HCT116 (cell line): ENCODE results near the gene ATP6AP1. TPM values are rescaled to one million over a fixed set of nuclear protein-coding genes. Genes with fewer than 3 reads are reported as not detected.

Experiments
- ATAC-seq: fragments of 200-7000 bp; cut with Tn5 transposase; 2 replicates; pipeline ENCODE4 v1.9.1; 2020; ENCODE audit warnings: mild to moderate bottlenecking, moderate library complexity
- BruUV-seq: library from RNA; stranded (reverse); fragments of 400-500 nt; replicated peaks from 2 replicates; lab custom pipeline; 2021; lab: Mats Ljungman, UMichigan
- CTCF ChIA-PET: fragments of 300-600 bp; sonication (Branson Sonifier 250); formaldehyde crosslinking; loops from one replicate; lab custom pipeline; 2021; ENCODE audit warnings: antibody characterized with exemption; lab: Charles Lee
- POLR2A ChIA-PET: fragments of 300-600, 350-600 bp; sonication (Branson Sonifier 250); formaldehyde crosslinking; loops from one replicate; lab custom pipeline; 2021; ENCODE audit warnings: antibody characterized with exemption; lab: Charles Lee
- RAD21 ChIA-PET, 2 experiments: fragments of 300-600 bp; sonication (Branson Sonifier 250); formaldehyde crosslinking; loops; one replicate each; lab custom pipeline; 2023; ENCODE audit warnings: low total read pairs in 2 of 2; ENCODE audit not compliant: uncharacterized antibody in 2 of 2, unreplicated experiment in 2 of 2, low non-redundant PET in 1 of 2; lab: Charles Lee
- DNase-seq: peaks from one replicate; pipeline ENCODE4 v3.0.0-alpha.2; 2010; ENCODE audit warnings: low read depth, low spot score
- H2AFZ ChIP-seq: fragments of 200-600 bp; shearing (Covaris generic), sonication (generic); 2 replicates; pipeline ENCODE4 v1.6.1; 2017; ENCODE audit warnings: low read depth, mixed run types, mixed read lengths, antibody characterized with exemption, low read length; ENCODE audit not compliant: poor library complexity, severe bottlenecking
- H3K27ac ChIP-seq: 2 replicates; pipeline ENCODE4 v1.5.1; 2012; ENCODE audit warnings: low read depth, low read length
- H3K27me3 ChIP-seq: fragments of 200-600 bp; sonication (generic); 2 replicates; pipeline ENCODE4 v1.6.1; 2016; ENCODE audit warnings: mixed run types, low read length, mixed read lengths; ENCODE audit not compliant: insufficient read depth
- H3K36me3 ChIP-seq, 2 experiments: fragments of 200-500 bp in 1 of 2; fragments of 200-600 bp in 1 of 2; sonication (Bioruptor generic) in 1 of 2; sonication (generic) in 1 of 2; 2 replicates each; pipeline versions ENCODE4 v1.5.1 to v1.6.1; 2014 to 2016; ENCODE audit warnings: low read length in 2 of 2, inconsistent platforms in 1 of 2, mixed read lengths in 1 of 2, mixed run types in 1 of 2; ENCODE audit not compliant: insufficient read depth in 2 of 2, control insufficient read depth in 1 of 2
- H3K4me1 ChIP-seq, 2 experiments: fragments of 200-600 bp in 1 of 2; sonication (generic) in 1 of 2; 2 replicates each; pipeline versions ENCODE4 v1.5.1 to v1.6.1; 2012 to 2017; ENCODE audit warnings: low read length in 2 of 2, inconsistent platforms in 1 of 2, mild to moderate bottlenecking in 1 of 2, mixed read lengths in 1 of 2, mixed run types in 1 of 2, moderate library complexity in 1 of 2; ENCODE audit not compliant: insufficient read depth in 2 of 2, control insufficient read depth in 1 of 2
- H3K4me2 ChIP-seq: fragments of 200-600 bp; sonication (generic); 2 replicates; pipeline ENCODE4 v1.6.1; 2017; ENCODE audit warnings: mixed run types, low read length, mixed read lengths
- H3K4me3 ChIP-seq, 2 experiments: fragments of 200-600 bp in 1 of 2; sonication (generic) in 1 of 2; replicated peaks in 1 of 2; 2 replicates each; pipeline ENCODE4 v1.5.1; 2011 to 2016; ENCODE audit warnings: low read length in 2 of 2, control low read depth in 1 of 2, low read depth in 1 of 2, mild to moderate bottlenecking in 1 of 2, mixed read lengths in 1 of 2, mixed run types in 1 of 2
- H3K79me2 ChIP-seq: fragments of 200-600 bp; sonication (generic); 2 replicates; pipeline ENCODE4 v1.6.1; 2017; ENCODE audit warnings: mild to moderate bottlenecking, mixed run types, low read length, moderate library complexity, mixed read lengths; ENCODE audit not compliant: insufficient read depth
- H3K9ac ChIP-seq: fragments of 200-600 bp; sonication (generic); 2 replicates; pipeline ENCODE4 v1.6.1; 2016; ENCODE audit warnings: low read length, mixed read lengths
- H3K9me2 ChIP-seq: fragments of 200-600 bp; sonication (generic), shearing (Covaris generic); 2 replicates; pipeline ENCODE4 v1.6.1; 2017; ENCODE audit warnings: mixed run types, mild to moderate bottlenecking, moderate library complexity; ENCODE audit not compliant: insufficient read depth
- H3K9me3 ChIP-seq, 2 experiments: fragments of 200-500 bp in 1 of 2; fragments of 200-600 bp in 1 of 2; sonication (Bioruptor generic) in 1 of 2; sonication (generic) in 1 of 2; 2 replicates each; pipeline ENCODE4 v1.6.1; 2014 to 2017; ENCODE audit warnings: low read length in 2 of 2, mixed read lengths in 2 of 2, inconsistent platforms in 1 of 2, low read depth in 1 of 2, mild to moderate bottlenecking in 1 of 2, mixed run types in 1 of 2, moderate library complexity in 1 of 2; ENCODE audit not compliant: control insufficient read depth in 1 of 2, insufficient read depth in 1 of 2
- H4K20me1 ChIP-seq: fragments of 200-600 bp; sonication (generic), shearing (Covaris generic); 2 replicates; pipeline ENCODE4 v1.6.1; 2017; ENCODE audit warnings: mixed run types, mild to moderate bottlenecking, moderate library complexity; ENCODE audit not compliant: insufficient read depth
- ATF3 ChIP-seq: IDR thresholded peaks from 2 replicates; pipeline ENCODE4 v1.6.1; 2012
- CBX3 ChIP-seq: IDR thresholded peaks from 2 replicates; pipeline ENCODE4 v1.6.1; 2012; ENCODE audit warnings: low read depth
- CEBPB ChIP-seq: IDR thresholded peaks from 2 replicates; pipeline ENCODE4 v1.6.1; 2012; ENCODE audit warnings: low read depth
- EGR1 ChIP-seq: IDR thresholded peaks from 2 replicates; pipeline ENCODE4 v1.6.1; 2012; ENCODE audit warnings: low read depth
- ELF1 ChIP-seq: IDR thresholded peaks from 2 replicates; pipeline ENCODE4 v1.6.1; 2012; ENCODE audit warnings: low read depth, borderline replicate concordance
- FOSL1 ChIP-seq: IDR thresholded peaks from 2 replicates; pipeline ENCODE4 v1.6.1; 2012; ENCODE audit warnings: low read depth
- JUND ChIP-seq: IDR thresholded peaks from 2 replicates; pipeline ENCODE4 v1.6.1; 2012
- POLR2A ChIP-seq: IDR thresholded peaks from 2 replicates; pipeline ENCODE4 v1.7.0; 2011; ENCODE audit warnings: borderline replicate concordance; ENCODE audit not compliant: insufficient read depth, insufficient read length; ENCODE audit errors: extremely low read depth
- POLR2AphosphoS5 ChIP-seq: IDR thresholded peaks from 2 replicates; pipeline ENCODE4 v1.6.1; 2011; ENCODE audit warnings: mild to moderate bottlenecking, low read depth, low read length, moderate library complexity
- RAD21 ChIP-seq: IDR thresholded peaks from 2 replicates; pipeline ENCODE4 v1.6.1; 2012; ENCODE audit warnings: low read depth, mild to moderate bottlenecking
- REST ChIP-seq: IDR thresholded peaks from 2 replicates; pipeline ENCODE4 v1.6.1; 2012; ENCODE audit warnings: low read depth
- SIN3A ChIP-seq: IDR thresholded peaks from 2 replicates; pipeline ENCODE4 v1.6.1; 2012; ENCODE audit warnings: low read depth
- SP1 ChIP-seq: IDR thresholded peaks from 2 replicates; pipeline ENCODE4 v1.6.1; 2012; ENCODE audit warnings: low read depth
- YY1 ChIP-seq: IDR thresholded peaks from 2 replicates; pipeline ENCODE4 v1.6.1; 2011; ENCODE audit warnings: low read length, low read depth, moderate library complexity, mild to moderate bottlenecking; ENCODE audit not compliant: insufficient replicate concordance; ENCODE audit errors: extremely low read depth
- ZFX ChIP-seq: fragments of 450-650 bp; IDR thresholded peaks from 2 replicates; pipeline ENCODE4 v1.6.1; 2017
- intact Hi-C: fragments of 100-400 bp; cut with micrococcal nuclease; formaldehyde crosslinking; loops from 2 replicates; pipeline ENCODE4 v1.10.0; 2022
- total RNA-seq: library from RNA; stranded (reverse); gene quantifications from one replicate; pipeline ENCODE4 v1.2.1, GENCODE V29; 2021; ENCODE audit not compliant: unreplicated experiment

The ATP6AP1 gene
- total RNA-seq, 1 experiment from 2014 or later, result 53.4 TPM

- TF ChIP-seq REST (no peak), POLR2AphosphoS5 (no peak), RAD21 (no peak), ATF3 (no peak), CBX3 (no peak), FOSL1 (no peak), CEBPB (no peak)
- TF ChIP-seq, all 23 proteins: peak for 0
Measured at GRCh38 chrX:154481195-154481594, 52.7 kb downstream of the ATP6AP1 start (continued).

- TF ChIP-seq POLR2AphosphoS5 (no peak), REST (no peak), SIN3A (no peak), CEBPB (no peak), JUND (no peak), YY1 (no peak), SP1 (no peak), EGR1 (no peak), FOSL1 (no peak), ELF1 (no peak), ZFX (no peak), POLR2A (no peak), ATF3 (no peak)
- Histone ChIP-seq H3K4me3 (no peak overlapping the region), H3K9me3 (no peaks in the 10 kb centered on the region), H3K36me3 (peaks cover 0 to 10% of the 10 kb centered on the region in 2 experiments; a peak in 1 of 4 replicates), H3K4me1 (peaks cover 10 to 31% of the 10 kb centered on the region in 2 experiments), H3K27me3 (no peaks in the 10 kb centered on the region), H3K9ac (no peak overlapping the region), H3K27ac (no peak overlapping the region), H4K20me1 (no peaks in the 10 kb centered on the region), H3K9me2 (no peaks in the 10 kb centered on the region), H2AFZ (no peak overlapping the region), H3K4me2 (no peak overlapping the region), H3K79me2 (peaks cover 15% of the 10 kb centered on the region)
- DNase-seq (no peak), ATAC-seq (no peak)
- intact Hi-C loops, result no loop called here
- ChIA-PET CTCF (no interaction called here), RAD21 (no interaction called here), POLR2A (interaction anchor here (0.9 to 1.4 kb wide), 2 partner anchors 8 to 10 kb away, joined by 3 to 4 read pairs; partner anchors contain the start of gene SLC10A3)
- BruUV-seq, result no TSS peak
Measured at GRCh38 chrX:154481911-154482601, 53.6 kb downstream of the ATP6AP1 start.
